Chondrocyte (in vitro differentiated cells): ENCODE measurements around the gene DDX39A. TPM values are rescaled to one million over a fixed set of nuclear protein-coding genes. Genes with fewer than 3 reads are reported as not detected.

Experiments
- DNase-seq: peaks from one replicate; pipeline ENCODE4 v3.0.0; 2021; ENCODE audit warnings: mixed read lengths, low spot score
- H3K27ac Mint-ChIP-seq: one replicate; pipeline ENCODE4 v1.8.0; 2021; ENCODE audit warnings: mild to moderate bottlenecking, moderate library complexity, mixed read lengths; ENCODE audit not compliant: unreplicated experiment
- H3K27me3 Mint-ChIP-seq: 2 replicates; pipeline ENCODE4 v1.8.0; 2021; ENCODE audit warnings: low read depth, mixed read lengths
- H3K36me3 Mint-ChIP-seq: 2 replicates; pipeline ENCODE4 v1.8.0; 2021; ENCODE audit warnings: low read depth, mixed read lengths
- H3K4me1 Mint-ChIP-seq: 2 replicates; pipeline ENCODE4 v1.8.0; 2021; ENCODE audit warnings: low read depth, mild to moderate bottlenecking, mixed read lengths
- H3K4me3 Mint-ChIP-seq: one replicate; pipeline ENCODE4 v1.8.0; 2021; ENCODE audit warnings: mild to moderate bottlenecking, moderate library complexity, mixed read lengths; ENCODE audit not compliant: unreplicated experiment
- H3K9me3 Mint-ChIP-seq: 2 replicates; pipeline ENCODE4 v1.8.0; 2021; ENCODE audit warnings: low read depth, mixed read lengths
- total RNA-seq: library from RNA; stranded (reverse); gene quantifications from 3 replicates; pipeline ENCODE4 v1.2.1, GENCODE V29; 2021
- TF ChIP-seq, protein P1 (sequence below): fragments of 200-600 bp; sonication (generic); IDR thresholded peaks from 2 replicates; pipeline ENCODE4 v1.5.0; 2021; ENCODE audit warnings: antibody characterized with exemption, mild to moderate bottlenecking, moderate library complexity

The DDX39A gene
- total RNA-seq, 1 donor from 2014 or later: 51.8 TPM

DNA sequence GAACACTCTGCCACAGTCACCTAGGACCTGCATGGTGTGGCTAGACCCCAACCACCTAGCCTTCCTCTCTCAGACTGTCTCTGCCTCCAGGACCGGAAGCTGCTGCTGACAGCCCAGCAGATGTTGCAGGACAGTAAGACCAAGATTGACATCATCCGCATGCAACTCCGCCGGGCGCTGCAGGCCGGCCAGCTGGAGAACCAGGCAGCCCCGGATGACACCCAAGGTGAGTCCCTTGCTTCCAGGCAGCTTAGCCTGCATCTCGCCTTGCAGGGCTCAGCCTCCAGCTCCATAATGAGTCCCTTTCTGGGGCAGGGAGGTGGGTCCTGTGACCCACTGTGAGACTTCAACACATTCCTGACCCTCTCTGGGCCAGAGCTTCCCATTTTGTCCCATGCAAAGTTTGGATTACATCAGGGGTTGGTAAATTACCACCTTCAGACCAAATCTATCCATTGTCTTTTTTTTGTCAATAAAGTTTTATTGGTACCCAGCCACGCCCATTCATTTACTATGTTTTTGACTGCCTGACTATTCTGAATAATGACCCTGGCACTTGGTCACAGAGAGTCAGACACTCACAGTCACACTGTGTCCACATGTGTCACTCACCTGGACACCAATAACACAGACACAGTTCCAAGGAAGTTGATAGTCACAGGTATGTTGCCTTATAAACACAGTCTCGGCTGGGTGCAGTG lies 27.3 kb upstream of the DDX39A start:
- Mint-ChIP-seq H3K27ac (no peak overlapping the region), H3K27me3 (no peaks in the 10 kb centered on the region), H3K36me3 (peaks cover 49% of the 10 kb centered on the region), H3K4me3 (no peak overlapping the region), H3K9me3 (no peaks in the 10 kb centered on the region), H3K4me1 (no peaks in the 10 kb centered on the region)
- TF ChIP-seq, protein P1, sequence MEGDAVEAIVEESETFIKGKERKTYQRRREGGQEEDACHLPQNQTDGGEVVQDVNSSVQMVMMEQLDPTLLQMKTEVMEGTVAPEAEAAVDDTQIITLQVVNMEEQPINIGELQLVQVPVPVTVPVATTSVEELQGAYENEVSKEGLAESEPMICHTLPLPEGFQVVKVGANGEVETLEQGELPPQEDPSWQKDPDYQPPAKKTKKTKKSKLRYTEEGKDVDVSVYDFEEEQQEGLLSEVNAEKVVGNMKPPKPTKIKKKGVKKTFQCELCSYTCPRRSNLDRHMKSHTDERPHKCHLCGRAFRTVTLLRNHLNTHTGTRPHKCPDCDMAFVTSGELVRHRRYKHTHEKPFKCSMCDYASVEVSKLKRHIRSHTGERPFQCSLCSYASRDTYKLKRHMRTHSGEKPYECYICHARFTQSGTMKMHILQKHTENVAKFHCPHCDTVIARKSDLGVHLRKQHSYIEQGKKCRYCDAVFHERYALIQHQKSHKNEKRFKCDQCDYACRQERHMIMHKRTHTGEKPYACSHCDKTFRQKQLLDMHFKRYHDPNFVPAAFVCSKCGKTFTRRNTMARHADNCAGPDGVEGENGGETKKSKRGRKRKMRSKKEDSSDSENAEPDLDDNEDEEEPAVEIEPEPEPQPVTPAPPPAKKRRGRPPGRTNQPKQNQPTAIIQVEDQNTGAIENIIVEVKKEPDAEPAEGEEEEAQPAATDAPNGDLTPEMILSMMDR: no peak
- DNase-seq: no peak

DNA sequence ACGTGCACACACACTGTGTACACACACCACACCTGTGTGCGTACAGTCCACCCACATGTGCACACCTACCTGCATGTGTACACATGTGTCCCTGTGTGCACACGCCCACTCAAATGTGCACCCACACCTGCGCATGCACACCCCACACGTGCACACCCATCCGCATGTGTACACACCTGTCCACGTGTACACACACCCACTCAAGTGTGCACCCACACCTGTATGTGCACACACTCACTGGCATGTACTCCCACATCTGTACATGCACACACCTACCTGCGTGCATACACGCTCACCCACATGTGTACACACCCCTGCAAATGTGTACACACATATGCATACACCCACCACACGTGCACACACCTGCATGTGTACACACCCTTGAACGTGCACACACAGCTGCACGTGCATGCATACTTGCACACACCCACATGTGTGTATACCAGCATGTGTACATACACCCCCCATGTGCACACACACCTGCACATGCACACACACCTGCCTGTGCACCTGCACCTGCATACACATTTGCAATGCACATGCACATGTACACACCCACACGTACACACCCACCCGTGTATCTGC lies 24.6 kb upstream of the DDX39A start:
- Mint-ChIP-seq H3K36me3 (peaks cover 40% of the 10 kb centered on the region), H3K4me1 (peaks cover 7% of the 10 kb centered on the region), H3K4me3 (no peak overlapping the region), H3K27ac (no peak overlapping the region), H3K9me3 (no peaks in the 10 kb centered on the region), H3K27me3 (no peaks in the 10 kb centered on the region)
- DNase-seq: no peak
- TF ChIP-seq, protein P1: no peak

DNA sequence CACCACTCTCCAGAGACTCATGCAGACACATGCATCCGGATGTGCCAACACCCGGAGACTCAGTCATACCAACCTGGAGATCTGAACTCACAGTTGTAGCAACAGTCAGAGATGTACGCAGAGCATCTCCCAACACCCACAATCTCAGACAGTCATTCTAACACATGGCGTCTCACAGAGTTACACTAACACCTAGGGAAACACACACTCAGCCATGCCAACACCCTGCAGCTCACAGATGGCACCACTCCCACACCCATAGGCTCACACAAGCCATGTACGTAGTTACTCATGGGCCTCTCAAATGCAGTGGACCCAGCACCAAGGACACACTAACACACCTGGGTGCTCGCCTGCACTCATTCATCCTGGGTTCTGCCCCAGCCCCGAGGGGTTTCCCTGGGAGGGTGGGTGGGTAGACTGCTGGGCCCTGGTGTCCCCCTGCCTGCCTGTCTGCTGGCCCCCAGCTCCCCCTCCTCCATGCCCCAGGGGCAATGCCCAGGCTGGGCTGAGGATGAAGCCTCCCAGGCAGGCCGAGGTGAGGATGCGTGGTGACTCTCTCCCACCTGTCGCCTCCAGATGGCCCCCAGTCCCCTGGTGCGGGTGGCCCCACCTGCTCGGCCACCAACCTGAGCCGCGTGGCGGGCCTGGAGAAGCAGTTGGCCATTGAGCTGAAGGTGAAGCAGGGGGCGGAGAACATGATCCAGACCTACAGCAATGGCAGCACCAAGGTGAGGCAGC lies 23.9 kb upstream of the DDX39A start:
- H3K4me3 Mint-ChIP-seq: no peak overlapping the region
- H3K27ac Mint-ChIP-seq: no peak overlapping the region
- peaks cover 36% of the 10 kb centered on the region for H3K36me3 Mint-ChIP-seq

DNA sequence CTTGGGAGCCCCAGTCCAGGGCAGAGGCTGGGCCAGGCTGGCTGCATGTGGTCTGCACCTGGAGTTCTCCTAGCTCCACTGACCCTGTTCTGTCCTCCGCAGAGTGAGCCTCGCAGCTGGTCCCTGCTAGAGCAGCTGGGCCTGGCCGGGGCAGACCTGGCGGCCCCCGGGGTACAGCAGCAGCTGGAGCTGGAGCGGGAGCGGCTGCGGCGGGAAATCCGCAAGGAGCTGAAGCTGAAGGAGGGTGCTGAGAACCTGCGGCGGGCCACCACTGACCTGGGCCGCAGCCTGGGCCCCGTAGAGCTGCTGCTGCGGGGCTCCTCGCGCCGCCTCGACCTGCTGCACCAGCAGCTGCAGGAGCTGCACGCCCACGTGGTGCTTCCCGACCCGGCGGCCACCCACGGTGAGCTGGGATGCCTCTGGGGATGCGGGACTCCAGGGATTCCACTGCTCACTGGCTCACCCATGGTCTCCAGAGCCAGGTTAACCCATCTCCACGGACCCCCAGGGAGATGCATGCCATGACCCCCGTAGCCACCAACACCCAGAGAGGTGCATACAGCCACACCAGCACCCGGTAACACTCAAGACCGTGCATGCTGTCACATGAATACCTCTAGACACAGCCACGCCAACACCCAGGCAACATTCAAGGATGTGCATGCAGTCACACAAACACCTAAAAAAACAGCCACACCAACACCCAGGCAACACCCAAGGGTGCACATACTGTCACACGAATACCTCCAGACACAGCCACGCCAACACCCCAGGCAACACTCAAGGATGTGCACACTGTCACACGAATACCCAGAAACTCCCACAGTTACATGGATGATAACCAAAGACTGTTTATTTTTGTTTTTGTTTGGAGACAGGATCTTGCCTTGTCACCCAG lies 22.1 kb upstream of the DDX39A start:
- H3K4me3 Mint-ChIP-seq: no peak overlapping the region
- peaks cover 28% of the 10 kb centered on the region for H3K36me3 Mint-ChIP-seq
- no peak for DNase-seq
- H3K9me3 Mint-ChIP-seq: no peaks in the 10 kb centered on the region
- H3K4me1 Mint-ChIP-seq: peaks cover 7% of the 10 kb centered on the region
- no peaks in the 10 kb centered on the region for H3K27me3 Mint-ChIP-seq
- TF ChIP-seq, protein P1: no peak
- H3K27ac Mint-ChIP-seq: no peak overlapping the region

More for the DNA sequence above, 23.9 kb upstream of the DDX39A start:
- Mint-ChIP-seq H3K27me3 (no peaks in the 10 kb centered on the region), H3K4me1 (peaks cover 7% of the 10 kb centered on the region), H3K9me3 (no peaks in the 10 kb centered on the region)
- TF ChIP-seq, protein P1: no peak
- DNase-seq: no peak

- no peak overlapping the region for H3K4me3 Mint-ChIP-seq
- no peaks in the 10 kb centered on the region for H3K9me3 Mint-ChIP-seq
- H3K27me3 Mint-ChIP-seq: no peaks in the 10 kb centered on the region
- no peak overlapping the region for H3K27ac Mint-ChIP-seq
- peaks cover 23% of the 10 kb centered on the region for H3K36me3 Mint-ChIP-seq
- no peak for DNase-seq
- TF ChIP-seq, protein P1: no peak
- H3K4me1 Mint-ChIP-seq: peaks cover 11% of the 10 kb centered on the region
Measured at GRCh38 chr19:14440049-14440448, 20.9 kb upstream of the DDX39A start.
